ENCODE data around the gene FAM187B. TPM values are rescaled to one million over a fixed set of nuclear protein-coding genes. Genes with fewer than 3 reads are reported as not detected.
A peak's percentile ranks its signal among the peaks of the same experiment; 100 is the strongest.
"Not testable (repeated sequence)": the region's sequence is repeated elsewhere in the genome, so short reads cannot be mapped to it uniquely, and the experiment has no call there.

Gene FAM187B
- polyA plus RNA-seq, 1 experiment: not detected

GRCh38 chr19:35223862-35224505 is 4.6 kb downstream of the FAM187B start:
- DNase-seq (ENCODE audit: low read depth): peak; percentile 50
- Histone ChIP-seq H3K27me3 (ENCODE audit: control insufficient read depth, insufficient read depth, low read length) (peaks cover 1% of the 10 kb centered on the region; the same call in 1 of the 2 replicates), H3K4me3 (ENCODE audit: low read depth, low read length) (no peak overlapping the region), H3K36me3 (ENCODE audit: control insufficient read depth, insufficient read depth, low read length) (no peaks in the 10 kb centered on the region)
- TF ChIP-seq, protein P1, sequence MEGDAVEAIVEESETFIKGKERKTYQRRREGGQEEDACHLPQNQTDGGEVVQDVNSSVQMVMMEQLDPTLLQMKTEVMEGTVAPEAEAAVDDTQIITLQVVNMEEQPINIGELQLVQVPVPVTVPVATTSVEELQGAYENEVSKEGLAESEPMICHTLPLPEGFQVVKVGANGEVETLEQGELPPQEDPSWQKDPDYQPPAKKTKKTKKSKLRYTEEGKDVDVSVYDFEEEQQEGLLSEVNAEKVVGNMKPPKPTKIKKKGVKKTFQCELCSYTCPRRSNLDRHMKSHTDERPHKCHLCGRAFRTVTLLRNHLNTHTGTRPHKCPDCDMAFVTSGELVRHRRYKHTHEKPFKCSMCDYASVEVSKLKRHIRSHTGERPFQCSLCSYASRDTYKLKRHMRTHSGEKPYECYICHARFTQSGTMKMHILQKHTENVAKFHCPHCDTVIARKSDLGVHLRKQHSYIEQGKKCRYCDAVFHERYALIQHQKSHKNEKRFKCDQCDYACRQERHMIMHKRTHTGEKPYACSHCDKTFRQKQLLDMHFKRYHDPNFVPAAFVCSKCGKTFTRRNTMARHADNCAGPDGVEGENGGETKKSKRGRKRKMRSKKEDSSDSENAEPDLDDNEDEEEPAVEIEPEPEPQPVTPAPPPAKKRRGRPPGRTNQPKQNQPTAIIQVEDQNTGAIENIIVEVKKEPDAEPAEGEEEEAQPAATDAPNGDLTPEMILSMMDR (IDR thresholded peaks at IDR 0.05; ENCODE audit: insufficient read depth, low read depth, low read length): no peak
- ChIA-PET POLR2A (no interaction called here), CTCF (interaction anchor here (1.1 kb wide), 1 partner anchor 134 kb away, joined by 3 read pairs; no protein-coding TSS in a partner anchor)

DNA sequence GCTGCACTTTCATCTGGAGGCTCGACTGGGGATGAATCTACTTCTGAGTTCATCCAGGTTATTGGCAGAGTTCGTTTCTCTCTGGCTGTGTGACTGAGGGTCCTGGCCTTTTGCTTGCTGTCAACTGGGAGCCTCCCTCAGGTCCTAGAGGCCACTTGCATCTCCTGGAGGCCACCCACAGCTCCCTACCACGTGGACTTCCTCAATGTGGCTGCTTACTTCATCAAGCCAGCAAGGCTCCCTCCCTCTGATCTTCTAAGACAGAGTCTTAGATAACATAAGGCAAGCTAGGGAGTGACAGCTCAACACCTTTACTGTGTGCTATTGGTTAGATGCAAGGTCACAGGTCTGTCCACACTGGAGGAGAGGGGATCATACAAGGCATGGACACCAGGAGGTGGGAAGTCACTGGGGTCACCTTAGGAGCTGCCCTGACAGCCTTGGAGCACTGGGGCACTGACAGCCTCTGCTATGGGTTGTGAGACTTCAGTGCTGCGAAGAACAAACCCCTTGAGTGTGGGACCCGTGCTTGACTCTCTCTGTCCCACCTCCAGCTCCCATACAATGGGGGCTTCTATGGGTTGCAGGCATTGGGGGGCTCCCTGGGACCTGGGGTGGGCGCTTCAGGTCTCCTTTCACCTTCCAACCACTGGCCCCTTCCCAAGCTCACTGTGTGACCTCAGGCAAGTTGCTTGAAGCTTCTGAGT is 5.3 kb downstream of the FAM187B start:
- H3K4me3 ChIP-seq (ENCODE audit: low read depth, low read length): no peak overlapping the region
- H3K27me3 ChIP-seq (ENCODE audit: control insufficient read depth, insufficient read depth, low read length): peaks cover 1% of the 10 kb centered on the region; the same call in 1 of the 2 replicates
- no peaks in the 10 kb centered on the region for H3K36me3 ChIP-seq (ENCODE audit: control insufficient read depth, insufficient read depth, low read length)
- no peak for DNase-seq (ENCODE audit: low read depth)
- CTCF ChIA-PET: interaction anchor here (1.1 kb wide), 1 partner anchor 133 kb away, joined by 3 read pairs; no protein-coding TSS in a partner anchor
- POLR2A ChIA-PET: no interaction called here
- TF ChIP-seq, protein P1 (IDR thresholded peaks at IDR 0.05; ENCODE audit: insufficient read depth, low read depth, low read length): no peak

GRCh38 chr19:35222373-35223015 is 6.0 kb downstream of the FAM187B start:
- no peaks in the 10 kb centered on the region for H3K36me3 ChIP-seq (ENCODE audit: control insufficient read depth, insufficient read depth, low read length)
- TF ChIP-seq, protein P1 (IDR thresholded peaks at IDR 0.05; ENCODE audit: insufficient read depth, low read depth, low read length): no peak
- H3K4me3 ChIP-seq (ENCODE audit: low read depth, low read length): no peak overlapping the region
- H3K27me3 ChIP-seq (ENCODE audit: control insufficient read depth, insufficient read depth, low read length): peaks cover 1% of the 10 kb centered on the region; the same call in 1 of the 2 replicates
- POLR2A ChIA-PET: no interaction called here
- no peak for DNase-seq (ENCODE audit: low read depth)
- CTCF ChIA-PET: no interaction called here

DNA sequence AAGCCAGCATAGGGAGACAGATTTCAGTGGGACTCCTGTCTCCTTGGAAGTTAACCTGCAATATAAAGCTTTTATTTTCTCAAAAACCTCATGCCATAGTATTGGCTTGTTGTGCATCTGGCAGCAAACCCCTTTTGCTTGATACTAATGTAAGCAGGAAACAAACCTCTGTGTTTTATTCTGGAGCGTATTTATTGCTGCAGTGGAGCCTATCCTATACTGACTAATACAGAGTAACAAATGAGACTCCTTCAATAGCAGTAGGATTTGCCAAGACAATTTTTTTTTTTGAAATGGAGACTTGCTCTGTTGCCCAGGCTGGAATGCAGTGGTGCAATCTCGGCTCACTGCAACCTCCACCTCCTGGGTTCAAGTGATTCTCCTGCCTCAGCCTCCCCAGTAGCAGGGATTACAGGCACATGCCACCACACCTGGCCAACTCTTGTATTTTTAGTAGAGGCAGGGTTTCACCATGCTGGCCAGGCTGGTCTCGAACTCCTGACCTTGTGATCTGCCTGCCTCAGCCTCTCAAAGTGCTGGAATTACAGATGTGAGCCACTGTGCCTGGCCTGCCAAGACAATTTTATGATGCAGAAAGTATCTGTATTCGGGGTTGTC is 7.5 kb downstream of the FAM187B start:
- H3K27me3 ChIP-seq (ENCODE audit: control insufficient read depth, insufficient read depth, low read length); POLR2A ChIA-PET; DNase-seq (ENCODE audit: low read depth); H3K36me3 ChIP-seq (ENCODE audit: control insufficient read depth, insufficient read depth, low read length); H3K4me3 ChIP-seq (ENCODE audit: low read depth, low read length); CTCF ChIA-PET: not testable (repeated sequence)

GRCh38 chr19:35220315-35220921 is 8.1 kb downstream of the FAM187B start:
- Histone ChIP-seq H3K27me3 (ENCODE audit: control insufficient read depth, insufficient read depth, low read length) (no peaks in the 10 kb centered on the region; the same call in 1 of the 2 replicates), H3K4me3 (ENCODE audit: low read depth, low read length) (no peak overlapping the region), H3K36me3 (ENCODE audit: control insufficient read depth, insufficient read depth, low read length) (no peaks in the 10 kb centered on the region)
- ChIA-PET POLR2A (no interaction called here), CTCF (no interaction called here)
- DNase-seq (ENCODE audit: low read depth): no peak
- TF ChIP-seq, protein P1 (IDR thresholded peaks at IDR 0.05; ENCODE audit: insufficient read depth, low read depth, low read length): no peak
